Left forelimb (tissue), 1 donor: ENCODE data around the gene RABEP1.

ENCODE experiments used
- DNase-seq: peaks from one replicate; pipeline ENCODE4 v3.0.0-alpha.2; 2018; ENCODE audit warnings: low spot score

RABEP1 gene

DNA sequence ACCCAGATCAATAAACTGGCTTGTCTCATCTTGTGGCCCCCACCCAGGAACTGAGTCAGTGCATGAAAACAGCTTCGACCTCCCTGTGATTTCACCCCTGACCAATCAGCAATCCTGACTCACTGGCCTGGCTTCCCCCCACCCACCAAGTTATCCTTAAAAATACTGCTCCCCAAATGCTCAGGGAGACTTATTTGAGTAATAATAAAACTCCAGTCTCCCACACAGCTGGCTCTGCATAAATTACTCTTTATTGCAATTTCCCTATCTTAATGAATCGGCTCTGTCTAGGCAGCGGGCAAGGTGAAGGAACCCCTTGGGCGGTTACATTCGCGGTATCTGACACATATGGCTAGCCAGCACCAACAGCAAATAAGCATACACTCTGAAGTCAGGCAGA is 9.8 kb upstream of the RABEP1 start:
- DNase-seq, result no peak

GRCh38 chr17:5282642-5283217 is 646 bp downstream of the RABEP1 start:
- DNase-seq, result no peak

DNA sequence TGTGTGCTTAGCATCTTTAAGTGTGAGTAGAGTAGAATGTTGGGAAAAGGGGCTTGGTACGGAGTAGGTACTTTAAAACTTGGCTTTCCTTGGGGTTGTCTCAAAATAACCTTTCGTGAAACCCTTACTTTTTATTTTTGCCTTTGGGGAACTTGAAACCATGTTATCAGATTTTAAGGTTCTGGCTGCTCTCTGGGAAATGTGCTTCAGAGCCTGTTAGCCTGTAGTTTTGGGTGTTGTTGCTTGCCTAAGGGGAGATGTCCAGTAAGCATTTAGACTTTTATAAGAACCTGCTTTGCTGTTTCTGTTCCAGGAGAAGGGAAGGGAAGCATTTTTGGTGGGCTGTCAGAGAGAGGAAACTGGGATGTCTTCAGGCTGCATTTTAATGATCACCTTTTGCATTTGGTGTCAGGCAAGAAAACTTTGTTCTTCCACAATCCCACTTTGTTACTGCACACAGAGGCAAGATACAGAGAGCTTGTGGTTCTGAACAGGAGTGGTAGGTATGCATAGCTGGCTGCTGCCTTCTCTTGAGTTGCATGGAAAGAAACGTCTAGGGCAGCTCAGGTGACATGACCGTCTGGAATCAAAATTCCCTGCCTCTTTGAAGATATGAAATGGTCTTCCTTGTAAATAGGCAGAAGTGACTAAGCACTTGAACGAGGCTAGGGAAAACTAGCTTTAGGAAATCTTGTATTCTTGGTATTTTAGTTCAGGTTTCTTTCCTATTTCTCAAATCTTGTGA is 1.7 kb downstream of the RABEP1 start:
- DNase-seq, result no peak

DNA sequence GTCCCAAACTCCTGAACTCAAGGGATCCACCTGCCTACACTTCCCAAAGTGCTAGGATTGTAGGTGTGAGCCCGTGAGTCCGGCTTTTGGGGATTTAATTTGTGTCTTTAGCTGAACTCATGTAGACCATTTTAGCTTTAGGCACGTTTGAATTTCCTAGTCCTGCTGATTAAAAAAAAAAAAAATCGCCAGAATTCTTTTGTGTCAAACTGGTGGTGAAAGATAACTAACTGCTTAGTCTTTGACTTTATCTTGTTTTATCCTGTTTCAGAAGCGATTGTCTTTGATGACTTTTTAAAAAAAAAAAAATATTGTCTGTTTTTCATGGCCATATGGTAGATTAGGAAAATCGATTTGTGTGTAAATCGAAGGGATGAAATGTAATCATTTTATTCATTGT is 2.6 kb downstream of the RABEP1 start:
- DNase-seq, result no peak

DNA sequence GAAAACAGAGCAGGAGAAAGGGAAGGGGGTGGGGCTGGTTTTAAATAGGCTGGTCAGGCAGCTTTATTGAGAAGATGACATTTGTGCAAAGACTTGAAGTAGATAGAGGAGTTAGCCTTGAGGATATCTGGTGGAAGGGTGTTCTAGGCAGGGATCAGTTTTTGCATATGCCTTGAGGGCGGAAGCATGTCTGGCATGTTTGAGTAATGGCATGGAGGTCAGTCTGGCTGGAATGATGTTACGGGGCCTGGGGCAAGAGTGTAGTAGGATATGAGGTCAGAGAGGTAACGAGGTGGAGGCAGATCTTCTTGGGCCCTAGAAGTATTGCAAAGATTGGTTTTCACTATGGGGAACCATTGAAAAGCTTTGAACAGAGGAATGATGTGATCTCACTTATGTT is 4.8 kb downstream of the RABEP1 start:
- no peak for DNase-seq

DNA sequence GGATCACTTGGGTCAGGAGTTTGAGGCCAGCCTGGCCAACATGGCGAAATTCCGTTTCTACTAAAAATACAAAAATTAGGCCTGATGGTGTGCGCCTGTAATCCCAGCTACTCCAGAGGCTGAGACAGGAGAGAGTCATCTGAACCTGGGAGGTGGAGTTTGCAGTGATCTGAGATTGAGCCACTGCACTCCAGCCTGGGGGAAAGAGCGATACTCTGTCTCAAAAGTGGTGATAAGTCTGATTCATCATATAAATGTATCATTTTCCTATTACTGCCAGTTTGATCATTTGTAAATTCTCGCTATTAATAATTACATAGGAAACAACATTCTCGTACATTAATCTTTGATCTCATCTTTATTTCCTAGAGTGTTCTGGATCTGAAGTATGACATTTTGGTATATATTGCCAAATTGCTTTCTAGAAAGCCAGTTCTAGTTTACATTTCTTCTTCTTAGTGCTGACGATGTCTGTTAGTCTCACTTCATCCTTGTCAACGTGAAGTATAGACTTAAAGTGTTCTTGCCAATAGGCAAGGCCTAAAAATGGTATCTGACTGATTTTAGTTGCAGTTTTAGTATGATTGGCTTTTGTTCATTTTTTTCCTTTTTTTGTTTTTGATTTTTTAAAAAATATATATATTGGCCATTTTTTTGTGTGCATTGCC is 9.7 kb downstream of the RABEP1 start:
- no peak for DNase-seq

- no peak for DNase-seq
Observed at GRCh38 chr17:5297245-5297644, 15.2 kb downstream of the RABEP1 start.

GRCh38 chr17:5299383-5299782 is 17.3 kb downstream of the RABEP1 start:
- no peak for DNase-seq

DNA sequence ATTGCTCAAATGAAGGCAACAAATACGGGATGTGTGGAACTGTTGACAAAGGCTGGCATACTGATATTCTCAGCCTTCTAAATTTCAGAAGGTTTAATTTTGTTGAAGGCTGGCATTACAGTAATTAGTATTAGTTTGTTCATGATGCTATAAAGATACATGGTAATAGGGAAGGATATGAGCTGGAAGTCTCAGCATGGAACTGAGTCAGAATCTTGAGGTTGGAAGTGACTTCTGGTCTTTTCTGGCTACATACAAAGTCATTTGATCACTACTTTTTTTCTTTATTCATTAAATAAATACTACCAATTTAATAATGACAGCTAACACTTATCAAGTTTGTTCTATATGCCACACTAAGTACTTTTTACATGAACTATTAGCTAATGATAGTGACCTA is 22.6 kb downstream of the RABEP1 start:
- DNase-seq, result no peak

DNA sequence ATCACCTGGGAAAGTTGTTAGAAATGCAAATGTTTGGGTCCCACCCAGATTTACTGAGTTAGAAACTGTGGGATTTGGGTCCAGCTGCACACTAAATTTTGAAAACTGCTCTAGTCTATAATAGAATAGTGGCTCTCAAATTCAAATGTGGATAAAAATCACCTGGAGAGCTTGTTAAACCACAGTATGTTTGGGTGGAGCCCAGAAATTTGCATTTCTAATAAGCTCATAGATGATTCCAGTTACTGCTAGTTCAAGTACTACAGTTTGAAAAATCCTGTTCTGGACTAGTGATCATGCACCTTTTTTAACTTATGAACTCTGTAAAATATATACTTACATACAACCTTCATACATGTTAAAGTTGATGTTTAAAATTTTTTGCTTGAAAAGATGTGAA is 27.8 kb downstream of the RABEP1 start:
- no peak for DNase-seq

DNA sequence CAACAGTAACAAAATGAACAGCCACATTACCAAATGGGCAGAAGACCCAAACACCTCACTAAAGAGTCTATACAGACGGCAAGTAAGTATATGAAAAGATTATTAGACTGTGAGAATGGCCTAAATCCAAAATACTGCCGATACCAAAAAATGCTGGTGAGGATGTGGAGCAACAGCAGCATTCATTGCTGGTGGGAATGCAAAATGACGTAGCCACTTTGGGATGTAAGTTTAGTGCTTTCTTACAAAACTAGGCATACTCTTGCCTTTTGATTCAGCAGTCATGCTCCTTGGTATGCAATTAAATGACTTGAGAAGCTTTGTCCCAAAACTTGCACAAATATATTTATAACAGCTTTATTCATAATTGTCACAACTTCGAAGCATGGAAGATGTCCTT is 43.8 kb downstream of the RABEP1 start:
- no peak for DNase-seq

GRCh38 chr17:5329784-5330557 is 47.9 kb downstream of the RABEP1 start:
- no peak for DNase-seq

- no peak for DNase-seq
Observed at GRCh38 chr17:5330981-5331380, 48.9 kb downstream of the RABEP1 start.

- no peak for DNase-seq
Observed at GRCh38 chr17:5331506-5331905, 49.4 kb downstream of the RABEP1 start.

GRCh38 chr17:5344914-5345313 is 62.8 kb downstream of the RABEP1 start:
- DNase-seq, result no peak

- no peak for DNase-seq
Observed at GRCh38 chr17:5352681-5353289, 70.7 kb downstream of the RABEP1 start.

DNA sequence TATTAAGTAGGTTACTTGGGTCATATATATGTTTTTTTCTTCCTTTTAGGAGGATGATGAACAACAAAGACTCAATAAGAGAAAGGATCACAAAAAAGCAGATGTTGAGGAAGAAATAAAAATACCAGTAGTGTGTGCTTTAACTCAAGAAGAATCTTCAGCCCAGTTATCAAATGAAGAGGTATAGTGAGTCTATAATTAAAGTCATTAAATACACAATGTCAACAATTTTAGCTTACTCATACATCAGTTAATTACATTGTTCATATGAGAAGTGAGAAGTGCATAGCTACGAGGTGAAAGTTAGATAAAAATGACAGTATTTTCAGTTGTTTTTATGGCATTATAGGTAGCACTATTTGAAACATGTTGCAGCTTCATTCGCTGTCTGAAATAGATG is 72.2 kb downstream of the RABEP1 start:
- no peak for DNase-seq

DNA sequence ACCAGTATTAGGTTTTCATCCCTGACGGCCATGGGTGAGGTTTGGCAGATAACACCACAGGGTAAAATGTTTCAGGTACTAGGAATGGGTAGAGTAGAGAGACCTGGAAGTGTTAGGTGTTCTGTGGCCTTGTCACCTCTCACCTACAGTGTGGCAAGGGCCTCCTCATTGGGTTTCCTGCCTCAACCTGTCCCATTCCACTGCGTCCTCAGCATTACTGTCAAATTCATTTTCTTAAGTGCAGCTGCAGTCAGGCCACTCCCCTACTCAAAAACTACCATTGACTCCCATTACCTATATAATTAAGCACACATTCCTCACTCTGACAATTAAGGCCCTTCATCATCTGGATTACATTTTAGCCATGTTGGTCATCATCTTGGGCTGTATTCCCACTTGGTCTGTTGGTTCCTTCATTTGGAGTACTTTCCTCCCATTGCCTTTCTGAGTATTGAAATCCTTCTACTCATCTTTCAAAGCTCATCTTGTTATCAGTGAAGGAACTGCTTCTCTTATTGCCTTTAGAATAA is 72.9 kb downstream of the RABEP1 start:
- DNase-seq, result no peak

GRCh38 chr17:5355421-5356129 is 73.5 kb downstream of the RABEP1 start:
- DNase-seq, result no peak

GRCh38 chr17:5361426-5361825 is 79.3 kb downstream of the RABEP1 start:
- no peak for DNase-seq

DNA sequence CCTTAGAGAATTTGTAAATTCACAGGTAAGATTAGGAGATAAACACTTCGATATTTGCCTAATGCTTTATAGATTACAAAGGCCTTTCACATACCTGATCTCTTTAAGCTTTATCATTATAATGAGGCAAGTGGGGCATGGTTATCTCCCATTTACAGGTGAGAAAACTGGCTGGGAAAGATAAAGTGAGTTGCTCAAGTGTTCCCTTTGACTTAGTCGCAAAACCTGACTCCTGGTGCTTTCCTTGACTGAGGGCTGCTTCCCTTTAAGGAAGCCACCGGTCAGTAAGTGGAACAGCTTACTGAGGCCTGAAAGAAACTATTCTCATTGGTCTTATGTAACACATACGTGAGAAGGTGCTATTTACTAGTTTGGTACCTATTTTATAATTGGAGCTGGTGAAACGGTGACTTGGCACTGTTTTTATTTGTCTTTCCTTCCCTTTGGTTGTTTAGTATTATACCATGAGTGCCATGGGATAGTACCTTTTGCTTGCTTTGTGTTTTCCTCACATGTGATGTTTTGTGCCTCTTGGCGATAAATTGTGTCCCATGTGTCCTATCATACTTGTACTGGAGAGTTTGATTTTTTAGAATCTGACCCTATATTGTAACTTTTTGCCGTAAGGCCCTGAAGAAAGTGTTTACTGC is 80.2 kb downstream of the RABEP1 start:
- DNase-seq, result no peak
